Motor neuron (in vitro differentiated cells): ENCODE results near the gene BCAS1. TPM values are rescaled to one million over a fixed set of nuclear protein-coding genes. Genes with fewer than 3 reads are reported as not detected.
A peak's percentile ranks its signal among the peaks of the same experiment; 100 is the strongest.
"Not testable (repeated sequence)": the region's sequence is repeated elsewhere in the genome, so short reads cannot be mapped to it uniquely, and the experiment has no call there.

Experiments
- ATAC-seq, 8 experiments: fragments of 200-7000 bp; cut with Tn5 transposase; replicated peaks in 6 of 8; 2 replicates each; pipeline ENCODE4 v1.8.0; 2021; ENCODE audit warnings: mild to moderate bottlenecking in 8 of 8, moderate library complexity in 8 of 8
- H3K27ac ChIP-seq, 2 donors: fragments of 250-450 bp; sonication (Bioruptor Pico); 2 replicates each; pipeline ENCODE4 v1.9.0; 2021; ENCODE audit warnings: antibody characterized with exemption in 2 of 2, mild to moderate bottlenecking in 2 of 2, moderate library complexity in 1 of 2
- H3K4me1 ChIP-seq, 2 donors: fragments of 250-450 bp; sonication (Bioruptor Pico); replicated peaks in 1 of 2; 2 replicates each; pipeline ENCODE4 v1.6.1; 2021; ENCODE audit warnings: antibody characterized with exemption in 2 of 2, mild to moderate bottlenecking in 2 of 2, moderate library complexity in 1 of 2
- H3K4me3 ChIP-seq, 5 donors: fragments of 250-450 bp; sonication (Bioruptor Pico); 2 replicates each; pipeline ENCODE4 v1.9.0; 2021; ENCODE audit warnings: antibody characterized with exemption in 5 of 5, mild to moderate bottlenecking in 5 of 5, moderate library complexity in 4 of 5
- WGBS, 10 experiments: fragments of 450-650 bp; shearing (Covaris generic); methylation state at CpG; one replicate each; pipeline ENCODE4 v1.0.0; 2022; 5-methylcytosine and 5-hydroxymethylcytosine counted together
- in situ Hi-C, 9 experiments: fragments of 400-800 bp; cut with MboI; loops; one replicate each; pipeline ENCODE4 v1.15.0; 2021; ENCODE audit warnings: low sequenced_read_pairs in 9 of 9, low pct_unique_long_range_greater_than_20kb in 2 of 9; ENCODE audit not compliant: unreplicated experiment in 9 of 9
- total RNA-seq, 8 experiments: library from RNA; unstranded; fragments of 300-600 nt; gene quantifications; 2 replicates each; pipeline versions ENCODE4 v1.2.3 to v1.2.4, GENCODE V29; 2022

The BCAS1 gene
- total RNA-seq, 8 experiments from 2014 or later: 0.05 to 1.3 (median 0.28) TPM

GRCh38 chr20:53935344-53936084, 134.9 kb downstream of the BCAS1 start:
- 50 to 100% (median 83%) methylated on average over 1 to 5 of the region's 5 CpGs; no CpG with 5 or more reads in 1 of the 10 experiments for WGBS, 10 experiments
- H3K27ac ChIP-seq: no peak overlapping the region
- in situ Hi-C loops: loop anchor here in 6 of 9 experiments (25.0 kb wide), 2 partner anchors 348 to 373 kb away; partner anchors contain the start of gene ZNF217 (in 5 of the 6)
- peaks cover 8 to 11% of the 10 kb centered on the region in 2 donors for H3K4me1 ChIP-seq
- no peak for ATAC-seq
- H3K4me3 ChIP-seq: no peak overlapping the region

DNA sequence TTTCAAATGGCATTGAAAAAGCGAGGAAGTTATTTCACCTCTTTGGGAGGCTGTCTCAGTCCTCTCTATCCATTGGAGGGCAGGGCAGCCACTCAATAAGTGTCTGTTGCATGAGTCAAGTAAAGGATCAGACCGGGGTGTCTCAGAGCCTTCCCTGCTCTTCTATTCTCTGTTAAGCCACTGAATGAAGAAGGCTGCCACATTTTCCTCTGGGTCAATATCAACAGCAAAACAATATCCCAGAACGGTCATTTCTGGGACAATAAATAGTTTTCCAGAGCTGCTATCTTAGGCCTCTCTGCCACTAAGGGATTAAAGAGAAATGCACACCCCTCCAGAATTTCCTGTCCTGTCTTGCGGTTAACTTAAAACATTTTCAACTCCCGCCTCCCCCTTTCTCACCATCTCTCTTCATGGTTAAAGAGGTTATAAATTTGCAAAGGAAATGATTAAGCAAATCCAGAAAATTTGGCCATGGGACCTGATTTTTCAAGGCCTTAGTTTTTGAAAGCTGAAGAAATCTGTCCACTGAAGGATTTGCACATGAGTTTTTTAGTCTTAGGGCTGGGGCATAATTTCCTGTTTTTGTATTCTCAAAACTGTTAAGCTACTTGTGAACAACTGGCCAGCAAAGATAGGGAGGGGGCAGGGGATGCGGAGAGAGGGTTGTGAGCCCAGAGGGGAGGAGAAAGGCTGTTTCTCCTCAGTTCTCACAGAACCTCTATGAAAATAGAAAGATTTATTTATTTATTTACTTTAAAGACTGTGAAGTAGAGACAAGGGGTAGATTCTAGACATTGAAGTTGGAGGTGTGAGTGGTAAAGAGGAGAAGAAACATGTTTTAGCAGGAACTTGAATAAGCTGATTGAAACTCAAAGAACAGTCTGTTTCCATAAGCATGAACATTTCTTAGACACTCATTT, 135.7 kb downstream of the BCAS1 start:
- in situ Hi-C loops: loop anchor here in 6 of 9 experiments (25.0 kb wide), 2 partner anchors 347 to 372 kb away; partner anchors contain the start of gene ZNF217 (in 5 of the 6)
- H3K4me3 ChIP-seq: no peak overlapping the region
- H3K27ac ChIP-seq: no peak overlapping the region
- WGBS, 10 experiments: 7 to 83% (median 75%) methylated on average over 3 to 5 of the region's 6 CpGs; no CpG with 5 or more reads in 1 of the 10 experiments
- peak in 3 of 8 experiments; percentile 41 to 97 (median 97) for ATAC-seq
- H3K4me1 ChIP-seq: peaks cover 2 to 10% of the 10 kb centered on the region in 2 donors

GRCh38 chr20:53933232-53933846, 137.1 kb downstream of the BCAS1 start:
- H3K4me3 ChIP-seq: no peak overlapping the region
- no peak for ATAC-seq
- H3K4me1 ChIP-seq: peaks cover 0 to 7% of the 10 kb centered on the region in 2 donors
- WGBS, 10 experiments: 76 to 100% (median 90%) methylated on average over 1 to 2 of the region's 2 CpGs; no CpG with 5 or more reads in 1 of the 10 experiments
- no peak overlapping the region for H3K27ac ChIP-seq
- in situ Hi-C loops: loop anchor here in 6 of 9 experiments (25.0 kb wide), 2 partner anchors 346 to 371 kb away; partner anchors contain the start of gene ZNF217 (in 5 of the 6)

DNA sequence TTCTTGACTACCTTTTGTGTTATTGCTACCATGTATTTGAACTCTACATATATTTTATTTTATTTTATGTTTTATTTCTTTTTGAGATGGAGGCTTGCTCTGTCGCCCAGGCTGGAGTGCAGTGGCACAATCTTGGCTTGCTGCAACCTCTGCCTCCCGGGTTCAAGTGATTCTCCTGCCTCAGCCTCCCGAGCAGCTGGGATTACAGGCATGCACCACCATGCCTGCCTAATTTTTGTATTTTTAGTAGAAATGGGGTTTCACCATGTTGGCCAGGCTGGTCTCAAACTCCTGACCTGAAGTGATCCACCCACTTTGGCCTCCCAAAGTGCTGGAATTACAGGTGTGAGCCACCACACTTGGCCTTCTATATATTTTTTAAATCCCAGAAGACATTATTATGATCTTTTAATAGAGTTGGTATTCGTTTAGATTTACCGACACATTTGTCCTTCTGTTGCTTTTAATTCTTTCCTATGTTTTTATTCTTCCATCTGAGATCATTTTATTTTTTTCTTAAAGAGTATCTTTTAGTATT, 137.7 kb downstream of the BCAS1 start:
- not testable (repeated sequence) for H3K4me3 ChIP-seq, ATAC-seq, H3K4me1 ChIP-seq, H3K27ac ChIP-seq
- in situ Hi-C loops: loop anchor here in 6 of 9 experiments (25.0 kb wide), 2 partner anchors 345 to 370 kb away; partner anchors contain the start of gene ZNF217 (in 5 of the 6)
- 90 to 100% (median 95%) methylated on average over 2 to 5 of the region's 5 CpGs for WGBS, 10 experiments

- Histone ChIP-seq H3K27ac (no peak overlapping the region), H3K4me3 (no peak overlapping the region), H3K4me1 (peaks cover 0 to 7% of the 10 kb centered on the region in 2 donors)
- in situ Hi-C loops: loop anchor here in 6 of 9 experiments (25.0 kb wide), 2 partner anchors 344 to 369 kb away; partner anchors contain the start of gene ZNF217 (in 5 of the 6)
- 75 to 100% (median 88%) methylated on average over 1 of the region's 1 CpG; no CpG with 5 or more reads in 1 of the 10 experiments for WGBS, 10 experiments
- ATAC-seq: no peak
These were observed 138.8 kb downstream of the BCAS1 start for GRCh38 chr20:53931597-53931996.

GRCh38 chr20:53930651-53931504, 139.5 kb downstream of the BCAS1 start:
- no peak for ATAC-seq
- WGBS, 10 experiments: 27 to 90% (median 73%) methylated on average over 2 to 3 of the region's 3 CpGs
- no peak overlapping the region for H3K4me3 ChIP-seq
- in situ Hi-C loops: loop anchor here in 6 of 9 experiments (25.0 kb wide), 2 partner anchors 344 to 369 kb away; partner anchors contain the start of gene ZNF217 (in 5 of the 6)
- H3K27ac ChIP-seq: no peak overlapping the region
- peaks cover 0 to 7% of the 10 kb centered on the region in 2 donors for H3K4me1 ChIP-seq

GRCh38 chr20:53929974-53930650, 140.3 kb downstream of the BCAS1 start:
- Histone ChIP-seq H3K4me1 (peaks cover 0 to 7% of the 10 kb centered on the region in 2 donors), H3K27ac (no peak overlapping the region), H3K4me3 (no peak overlapping the region)
- 33 to 96% (median 81%) methylated on average over 1 to 6 of the region's 6 CpGs for WGBS, 10 experiments
- in situ Hi-C loops: loop anchor here in 6 of 9 experiments (25.0 kb wide), 2 partner anchors 343 to 368 kb away; partner anchors contain the start of gene ZNF217 (in 5 of the 6)
- ATAC-seq: no peak

- in situ Hi-C loops: loop anchor here in 6 of 9 experiments (25.0 kb wide), 2 partner anchors 342 to 367 kb away; partner anchors contain the start of gene ZNF217 (in 5 of the 6)
- Histone ChIP-seq H3K27ac (no peak overlapping the region), H3K4me1 (peaks cover 0 to 1% of the 10 kb centered on the region in 2 donors), H3K4me3 (no peak overlapping the region)
- ATAC-seq: no peak
- WGBS, 10 experiments: 67 to 100% (median 87%) methylated on average over 1 to 2 of the region's 2 CpGs; no CpG with 5 or more reads in 6 of the 10 experiments
These were observed 141.0 kb downstream of the BCAS1 start for GRCh38 chr20:53929399-53929798.

DNA sequence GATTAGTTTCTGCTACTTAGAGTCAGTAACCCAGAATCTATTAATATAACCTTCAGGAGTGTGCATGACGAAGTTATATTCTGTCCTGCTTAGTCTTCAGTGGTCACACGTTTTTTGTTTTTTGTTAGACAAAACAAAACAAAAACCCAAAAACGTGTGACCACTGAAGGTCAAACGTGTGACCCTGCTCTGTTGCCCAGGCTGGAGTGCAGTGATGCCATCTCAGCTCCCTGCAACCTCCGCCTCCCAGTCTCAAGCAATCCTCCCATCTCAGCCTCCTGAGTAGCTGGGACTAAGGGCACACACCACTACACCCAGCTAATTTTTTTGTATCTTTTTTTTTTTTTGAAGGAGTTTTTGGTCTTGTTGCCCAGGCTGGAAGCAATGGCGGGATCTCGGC, 142.4 kb downstream of the BCAS1 start:
- Histone ChIP-seq H3K4me3 (no peak overlapping the region), H3K4me1 (no peaks in the 10 kb centered on the region), H3K27ac (no peak overlapping the region)
- 60 to 100% (median 83%) methylated on average over 1 to 7 of the region's 7 CpGs for WGBS, 10 experiments
- ATAC-seq: no peak
- in situ Hi-C loops: loop anchor here in 6 of 9 experiments (25.0 kb wide), 2 partner anchors 341 to 366 kb away; partner anchors contain the start of gene ZNF217 (in 5 of the 6)

- 0 to 79% (median 46%) methylated on average over 1 to 4 of the region's 5 CpGs; no CpG with 5 or more reads in 1 of the 10 experiments for WGBS, 10 experiments
These were observed 143.9 kb downstream of the BCAS1 start for GRCh38 chr20:53926428-53927028.

More at GRCh38 chr20:53926428-53927028, 143.9 kb downstream of the BCAS1 start:
- Histone ChIP-seq H3K4me3 (no peak overlapping the region), H3K27ac (no peak overlapping the region), H3K4me1 (no peaks in the 10 kb centered on the region)
- ATAC-seq: peak; percentile 89 to 99 (median 92)
- in situ Hi-C loops: loop anchor here in 6 of 9 experiments (25.0 kb wide), 2 partner anchors 339 to 364 kb away; partner anchors contain the start of gene ZNF217 (in 5 of the 6)
